Measurements from ENCODE around the gene DUSP19.

DNA sequence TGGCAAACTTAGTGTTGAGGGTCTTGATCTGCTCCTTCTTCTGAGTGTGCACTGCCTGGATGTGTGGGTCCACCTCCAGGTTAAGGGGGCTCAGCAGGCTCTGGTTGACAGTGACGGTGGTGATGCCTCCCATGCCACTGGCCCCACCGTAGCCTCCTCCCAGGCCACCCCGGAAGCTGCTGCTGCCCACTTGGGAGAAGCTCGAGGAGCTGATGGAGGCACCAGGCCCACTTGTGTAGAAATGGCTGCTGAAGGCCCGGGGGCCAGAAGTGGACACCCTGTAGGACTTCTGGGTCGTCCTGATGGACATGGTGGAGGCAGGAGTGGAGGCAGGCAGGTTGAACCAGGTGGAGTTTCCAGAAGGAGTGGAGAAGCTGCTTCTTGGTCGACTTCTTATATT, 6.4 kb upstream of the DUSP19 start:
- no peak for TF ChIP-seq EZH2 (IDR thresholded peaks at IDR 0.05; ENCODE audit: borderline replicate concordance, control insufficient read depth, low read depth, low read length)
- TF ChIP-seq, protein P1, sequence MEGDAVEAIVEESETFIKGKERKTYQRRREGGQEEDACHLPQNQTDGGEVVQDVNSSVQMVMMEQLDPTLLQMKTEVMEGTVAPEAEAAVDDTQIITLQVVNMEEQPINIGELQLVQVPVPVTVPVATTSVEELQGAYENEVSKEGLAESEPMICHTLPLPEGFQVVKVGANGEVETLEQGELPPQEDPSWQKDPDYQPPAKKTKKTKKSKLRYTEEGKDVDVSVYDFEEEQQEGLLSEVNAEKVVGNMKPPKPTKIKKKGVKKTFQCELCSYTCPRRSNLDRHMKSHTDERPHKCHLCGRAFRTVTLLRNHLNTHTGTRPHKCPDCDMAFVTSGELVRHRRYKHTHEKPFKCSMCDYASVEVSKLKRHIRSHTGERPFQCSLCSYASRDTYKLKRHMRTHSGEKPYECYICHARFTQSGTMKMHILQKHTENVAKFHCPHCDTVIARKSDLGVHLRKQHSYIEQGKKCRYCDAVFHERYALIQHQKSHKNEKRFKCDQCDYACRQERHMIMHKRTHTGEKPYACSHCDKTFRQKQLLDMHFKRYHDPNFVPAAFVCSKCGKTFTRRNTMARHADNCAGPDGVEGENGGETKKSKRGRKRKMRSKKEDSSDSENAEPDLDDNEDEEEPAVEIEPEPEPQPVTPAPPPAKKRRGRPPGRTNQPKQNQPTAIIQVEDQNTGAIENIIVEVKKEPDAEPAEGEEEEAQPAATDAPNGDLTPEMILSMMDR (IDR thresholded peaks at IDR 0.05 in 2 of 3, conservative IDR thresholded peaks at IDR 0.05 in 1 of 3; ENCODE audit: control insufficient read depth in 2 of 3, extremely low read depth in 1 of 3, insufficient read depth in 1 of 3, low read depth in 3 of 3, low read length in 3 of 3) = no peak
- TF ChIP-seq ZNF274 (IDR thresholded peaks at IDR 0.05; ENCODE audit: insufficient read depth, insufficient read length) = no peak
- no peak for TF ChIP-seq JUNB (IDR thresholded peaks at IDR 0.05)
- TF ChIP-seq TCF7 (IDR thresholded peaks at IDR 0.05; ENCODE audit: borderline replicate concordance) = no peak
- no peak for TF ChIP-seq RB1 (IDR thresholded peaks at IDR 0.05; ENCODE audit: borderline replicate concordance)
- TF ChIP-seq NFIC (IDR thresholded peaks at IDR 0.05; ENCODE audit: low read depth, low read length) = no peak
- TF ChIP-seq POLR2A (IDR thresholded peaks at IDR 0.05; ENCODE audit: low read depth, low read length) = no peak
- no peak for TF ChIP-seq POLR2AphosphoS5 (IDR thresholded peaks at IDR 0.05; ENCODE audit: low read length)
- TF ChIP-seq, protein P2, sequence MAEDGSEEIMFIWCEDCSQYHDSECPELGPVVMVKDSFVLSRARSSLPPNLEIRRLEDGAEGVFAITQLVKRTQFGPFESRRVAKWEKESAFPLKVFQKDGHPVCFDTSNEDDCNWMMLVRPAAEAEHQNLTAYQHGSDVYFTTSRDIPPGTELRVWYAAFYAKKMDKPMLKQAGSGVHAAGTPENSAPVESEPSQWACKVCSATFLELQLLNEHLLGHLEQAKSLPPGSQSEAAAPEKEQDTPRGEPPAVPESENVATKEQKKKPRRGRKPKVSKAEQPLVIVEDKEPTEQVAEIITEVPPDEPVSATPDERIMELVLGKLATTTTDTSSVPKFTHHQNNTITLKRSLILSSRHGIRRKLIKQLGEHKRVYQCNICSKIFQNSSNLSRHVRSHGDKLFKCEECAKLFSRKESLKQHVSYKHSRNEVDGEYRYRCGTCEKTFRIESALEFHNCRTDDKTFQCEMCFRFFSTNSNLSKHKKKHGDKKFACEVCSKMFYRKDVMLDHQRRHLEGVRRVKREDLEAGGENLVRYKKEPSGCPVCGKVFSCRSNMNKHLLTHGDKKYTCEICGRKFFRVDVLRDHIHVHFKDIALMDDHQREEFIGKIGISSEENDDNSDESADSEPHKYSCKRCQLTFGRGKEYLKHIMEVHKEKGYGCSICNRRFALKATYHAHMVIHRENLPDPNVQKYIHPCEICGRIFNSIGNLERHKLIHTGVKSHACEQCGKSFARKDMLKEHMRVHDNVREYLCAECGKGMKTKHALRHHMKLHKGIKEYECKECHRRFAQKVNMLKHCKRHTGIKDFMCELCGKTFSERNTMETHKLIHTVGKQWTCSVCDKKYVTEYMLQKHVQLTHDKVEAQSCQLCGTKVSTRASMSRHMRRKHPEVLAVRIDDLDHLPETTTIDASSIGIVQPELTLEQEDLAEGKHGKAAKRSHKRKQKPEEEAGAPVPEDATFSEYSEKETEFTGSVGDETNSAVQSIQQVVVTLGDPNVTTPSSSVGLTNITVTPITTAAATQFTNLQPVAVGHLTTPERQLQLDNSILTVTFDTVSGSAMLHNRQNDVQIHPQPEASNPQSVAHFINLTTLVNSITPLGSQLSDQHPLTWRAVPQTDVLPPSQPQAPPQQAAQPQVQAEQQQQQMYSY (CRISPR knock-in tag; IDR thresholded peaks at IDR 0.05) = no peak
- TF ChIP-seq, protein P3, sequence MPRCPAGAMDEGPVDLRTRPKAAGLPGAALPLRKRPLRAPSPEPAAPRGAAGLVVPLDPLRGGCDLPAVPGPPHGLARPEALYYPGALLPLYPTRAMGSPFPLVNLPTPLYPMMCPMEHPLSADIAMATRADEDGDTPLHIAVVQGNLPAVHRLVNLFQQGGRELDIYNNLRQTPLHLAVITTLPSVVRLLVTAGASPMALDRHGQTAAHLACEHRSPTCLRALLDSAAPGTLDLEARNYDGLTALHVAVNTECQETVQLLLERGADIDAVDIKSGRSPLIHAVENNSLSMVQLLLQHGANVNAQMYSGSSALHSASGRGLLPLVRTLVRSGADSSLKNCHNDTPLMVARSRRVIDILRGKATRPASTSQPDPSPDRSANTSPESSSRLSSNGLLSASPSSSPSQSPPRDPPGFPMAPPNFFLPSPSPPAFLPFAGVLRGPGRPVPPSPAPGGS (IDR thresholded peaks at IDR 0.05; ENCODE audit: borderline replicate concordance, insufficient read depth, low read depth, low read length, poor library complexity, severe bottlenecking) = no peak
- TF ChIP-seq, protein P4, sequence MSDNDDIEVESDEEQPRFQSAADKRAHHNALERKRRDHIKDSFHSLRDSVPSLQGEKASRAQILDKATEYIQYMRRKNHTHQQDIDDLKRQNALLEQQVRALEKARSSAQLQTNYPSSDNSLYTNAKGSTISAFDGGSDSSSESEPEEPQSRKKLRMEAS (IDR thresholded peaks at IDR 0.05; ENCODE audit: low read depth, low read length) = no peak
- no peak for TF ChIP-seq SMC3 (IDR thresholded peaks at IDR 0.05; ENCODE audit: borderline replicate concordance, low read length)
- TF ChIP-seq GABPA (IDR thresholded peaks at IDR 0.05; ENCODE audit: low read depth) = no peak
